Cardiac fibroblast (primary cell): ENCODE results near the gene CITED2.
A peak's percentile ranks its signal among the peaks of the same experiment; 100 is the strongest.
"Not testable (repeated sequence)": the region's sequence is repeated elsewhere in the genome, so short reads cannot be mapped to it uniquely, and the experiment has no call there.

ENCODE experiments used
- DNase-seq, 2 donors: peaks; one replicate each; pipeline versions ENCODE4 v3.0.0 to v3.0.0-alpha.2; 2010; ENCODE audit warnings: low read depth in 2 of 2
- H3K4me3 ChIP-seq, 2 donors: replicated peaks in 1 of 2; 1 replicate in 1 of 2; 2 replicates in 1 of 2; pipeline ENCODE4 v1.5.1; 2011; ENCODE audit warnings: low read depth in 2 of 2, low read length in 2 of 2, mild to moderate bottlenecking in 2 of 2, moderate library complexity in 1 of 2
- CTCF ChIP-seq: IDR thresholded peaks from one replicate; pipeline ENCODE4 v1.5.1; 2011; ENCODE audit warnings: low read depth, mild to moderate bottlenecking, low read length, inconsistent platforms

Gene CITED2

GRCh38 chr6:139415365-139415764 is 40.9 kb upstream of the CITED2 start:
- TF ChIP-seq CTCF = no peak
- DNase-seq = no peak
- no peak overlapping the region for H3K4me3 ChIP-seq

- H3K4me3 ChIP-seq, DNase-seq: not testable (repeated sequence)
Measured at GRCh38 chr6:139412103-139412502, 37.7 kb upstream of the CITED2 start.

GRCh38 chr6:139409026-139409425 is 34.6 kb upstream of the CITED2 start:
- no peak overlapping the region for H3K4me3 ChIP-seq
- DNase-seq = peak; percentile 78 to 81
- no peak for TF ChIP-seq CTCF

DNA sequence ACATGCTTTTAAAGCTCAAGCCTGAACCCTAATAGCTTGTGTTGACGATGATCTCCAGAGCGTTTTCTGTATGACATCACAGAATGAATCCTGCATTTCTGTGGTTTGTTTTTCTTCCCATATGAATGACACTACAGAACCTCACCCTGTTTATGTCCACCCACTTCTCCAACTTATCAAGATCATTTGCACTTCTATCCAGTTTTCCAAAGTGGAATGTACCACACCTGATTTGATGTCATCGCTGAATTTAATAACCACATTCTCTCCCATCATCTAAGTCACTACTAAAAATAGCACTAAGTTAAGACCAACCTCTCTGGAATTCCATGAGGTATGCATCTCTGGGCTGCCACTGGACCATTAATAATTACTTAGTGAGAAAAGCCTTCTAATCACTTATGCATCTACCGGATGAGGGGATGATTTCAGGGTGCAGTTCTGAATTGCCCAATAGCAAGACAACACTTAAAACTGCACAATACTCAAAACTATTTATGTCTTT is 33.3 kb upstream of the CITED2 start:
- peak; percentile 88 for DNase-seq
- H3K4me3 ChIP-seq = no peak overlapping the region
- no peak for TF ChIP-seq CTCF

DNA sequence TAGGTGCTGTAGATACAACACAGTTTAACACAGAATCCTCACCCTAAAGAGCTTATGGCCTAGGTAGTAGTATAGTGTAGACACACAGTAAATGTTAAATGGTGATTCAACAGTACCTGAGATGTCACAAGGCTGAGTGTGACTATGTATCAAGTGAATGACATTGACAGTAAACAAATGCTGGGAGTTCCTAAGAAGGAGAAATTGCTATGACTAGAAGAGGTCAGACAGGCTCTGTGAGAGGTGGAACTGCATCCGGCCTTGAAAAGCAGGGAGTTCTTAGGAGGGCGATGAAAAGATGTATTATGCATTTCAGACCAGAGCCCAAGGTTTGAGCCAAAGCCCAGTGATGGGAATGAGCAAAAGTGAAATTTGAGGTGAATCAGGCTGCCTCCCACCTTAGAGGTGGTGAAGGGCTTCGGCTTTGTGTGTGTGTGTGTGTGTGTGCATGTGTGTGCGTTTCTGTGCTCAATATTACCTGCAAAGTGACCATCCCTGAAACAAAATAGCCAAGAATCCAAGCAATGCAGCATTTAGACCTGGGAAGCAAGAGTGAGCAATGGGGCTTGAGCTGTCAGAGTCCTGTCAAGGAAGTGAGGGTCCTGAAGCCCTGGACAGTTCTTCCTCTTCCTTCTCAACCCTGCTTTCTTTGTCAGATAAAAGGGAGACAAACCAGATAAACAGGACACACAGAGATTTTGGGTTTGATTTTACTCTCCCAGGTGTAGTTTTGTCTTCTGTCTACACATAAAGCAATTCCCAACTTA is 32.3 kb upstream of the CITED2 start:
- TF ChIP-seq CTCF = no peak
- H3K4me3 ChIP-seq = no peak overlapping the region
- DNase-seq = no peak

DNA sequence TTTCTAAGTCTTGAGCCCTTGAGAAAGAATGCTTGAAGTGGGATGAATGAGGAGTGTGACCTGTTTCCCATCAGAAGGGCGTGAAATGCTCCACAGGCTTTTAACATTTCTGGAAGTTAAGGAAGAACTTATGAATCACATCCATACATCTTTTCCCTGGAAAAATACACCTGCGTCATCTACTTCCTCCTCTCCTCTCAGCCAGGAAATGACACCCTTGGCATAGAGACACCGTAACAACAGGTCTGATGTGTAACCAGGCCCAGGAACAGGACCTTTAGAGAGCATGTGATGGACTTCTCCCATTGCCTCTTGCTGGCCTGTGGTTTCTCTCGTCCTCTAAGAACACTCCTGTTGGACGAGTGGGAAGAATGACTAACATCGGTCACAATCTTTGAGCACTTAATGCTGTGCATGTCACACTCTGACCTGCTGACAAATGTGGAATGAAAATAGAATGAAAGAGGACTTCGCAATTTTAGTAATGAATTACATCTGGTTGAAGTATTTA is 28.5 kb upstream of the CITED2 start:
- TF ChIP-seq CTCF = no peak
- DNase-seq = peak; percentile 84 to 85
- H3K4me3 ChIP-seq = no peak overlapping the region

- TF ChIP-seq CTCF = no peak
- DNase-seq = no peak
- no peak overlapping the region for H3K4me3 ChIP-seq
Measured at GRCh38 chr6:139398658-139399057, 24.2 kb upstream of the CITED2 start.
